HG02798 (cell line): Measurements from ENCODE around the gene CYP26B1.

ENCODE experiments used
- ATAC-seq: cut with Tn5 transposase; IDR thresholded peaks from one replicate; pipeline ENCODE4 v1.9.1; 2021; ENCODE audit warnings: mild to moderate bottlenecking; ENCODE audit not compliant: unreplicated experiment, poor library complexity

Gene CYP26B1

DNA sequence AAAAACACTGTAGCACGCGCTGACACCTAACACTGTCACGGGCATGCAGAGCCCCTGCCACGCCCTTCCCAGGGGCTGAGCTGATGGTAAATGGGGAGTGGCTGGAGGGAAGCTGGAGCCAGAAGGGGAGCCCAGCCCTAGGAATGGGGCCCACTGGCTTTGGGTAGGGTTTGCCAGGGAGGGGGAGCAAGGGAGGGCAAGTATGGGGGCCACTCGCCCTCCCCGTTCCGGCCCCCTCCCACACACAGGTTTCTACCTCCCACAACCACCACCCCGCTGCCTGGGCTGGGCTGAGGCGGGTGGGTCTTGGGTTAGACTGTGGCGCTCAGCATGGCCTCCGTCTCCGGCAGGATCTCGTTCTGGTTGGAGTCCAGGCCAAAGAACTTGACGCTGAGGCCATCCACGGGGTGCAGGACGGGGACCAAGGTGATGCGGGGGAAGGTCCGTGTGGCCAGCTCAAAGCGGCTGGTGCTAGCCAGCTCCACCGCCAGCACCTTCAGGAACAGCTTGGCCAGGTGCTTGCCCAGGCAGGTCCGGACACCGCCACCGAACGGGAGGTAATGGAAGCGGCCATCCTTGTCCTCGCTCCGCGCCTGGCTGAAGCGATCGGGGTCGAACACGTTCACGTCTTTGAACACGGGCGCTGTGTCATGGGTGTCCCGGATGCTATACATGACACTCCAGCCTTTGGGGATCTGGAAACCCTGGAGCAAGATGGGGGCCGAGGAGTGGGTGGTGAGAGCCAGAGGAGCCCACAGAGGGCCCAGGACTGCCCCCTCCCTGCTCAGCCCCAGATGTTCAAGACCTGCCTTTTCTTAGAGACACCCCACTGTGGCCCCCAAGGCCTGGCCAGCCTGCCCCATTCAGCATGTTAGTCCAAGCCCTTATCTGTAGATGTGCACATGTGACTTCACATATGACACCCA lies 15.5 kb downstream of the CYP26B1 start:
- no peak for ATAC-seq

DNA sequence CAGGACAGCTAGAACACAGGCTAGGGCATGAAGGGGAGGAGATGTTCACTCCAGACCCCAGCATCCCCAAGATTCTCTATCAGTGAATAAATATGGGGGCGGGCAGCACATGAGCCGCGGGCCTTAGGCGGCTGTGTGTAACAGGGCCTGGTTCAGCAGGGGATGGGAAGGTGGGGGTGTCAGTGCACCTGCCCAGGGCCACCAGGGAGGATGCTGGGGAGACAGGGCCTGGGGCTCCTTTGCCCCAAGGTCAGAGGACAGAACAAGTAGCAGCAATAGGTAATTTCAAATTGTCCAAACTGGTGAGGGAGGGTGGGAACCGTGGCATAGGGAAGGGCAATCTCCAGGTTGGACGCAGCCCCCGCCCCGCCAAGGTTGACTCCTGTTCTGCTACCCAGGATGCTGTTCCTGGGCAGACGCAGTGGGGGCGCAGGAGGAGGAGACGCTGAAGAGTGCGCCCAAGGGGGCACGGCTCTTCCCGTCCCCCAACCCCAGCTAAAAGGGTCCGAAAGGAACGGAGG lies 16.2 kb downstream of the CYP26B1 start:
- ATAC-seq: no peak

DNA sequence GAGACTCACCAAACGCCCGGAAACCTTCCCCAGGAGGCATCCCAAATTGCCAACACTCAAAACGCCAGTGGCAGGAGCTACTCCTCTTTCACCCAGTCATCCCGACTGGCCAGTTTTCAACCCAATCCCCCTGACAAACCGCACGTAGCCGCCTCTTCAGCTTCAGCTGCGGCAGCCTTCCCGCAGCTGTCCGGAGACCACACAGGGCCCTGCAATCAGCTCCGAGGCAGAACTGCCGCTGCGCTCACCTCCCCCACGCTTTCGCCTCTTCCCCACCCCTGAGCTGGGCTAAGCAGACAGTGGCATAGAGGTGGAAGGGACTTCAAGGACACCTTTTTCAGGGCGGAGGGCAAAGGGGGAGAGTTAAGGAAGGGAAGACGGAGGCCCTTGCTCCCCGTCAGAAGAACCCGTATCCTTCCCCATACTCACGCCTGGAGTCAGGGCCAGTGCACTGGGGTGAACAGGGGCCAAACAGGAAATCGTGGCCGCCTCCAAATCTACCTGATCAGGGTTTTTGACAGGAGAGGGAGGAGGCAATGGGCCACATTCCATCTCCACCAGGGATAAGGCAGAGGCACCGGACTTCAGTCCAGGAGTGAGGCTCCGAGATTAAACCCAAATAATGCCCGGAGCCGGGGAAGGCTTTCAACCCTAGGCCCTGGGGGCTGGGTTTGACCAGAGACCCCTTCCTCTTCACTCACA lies 16.9 kb downstream of the CYP26B1 start:
- ATAC-seq: no peak

DNA sequence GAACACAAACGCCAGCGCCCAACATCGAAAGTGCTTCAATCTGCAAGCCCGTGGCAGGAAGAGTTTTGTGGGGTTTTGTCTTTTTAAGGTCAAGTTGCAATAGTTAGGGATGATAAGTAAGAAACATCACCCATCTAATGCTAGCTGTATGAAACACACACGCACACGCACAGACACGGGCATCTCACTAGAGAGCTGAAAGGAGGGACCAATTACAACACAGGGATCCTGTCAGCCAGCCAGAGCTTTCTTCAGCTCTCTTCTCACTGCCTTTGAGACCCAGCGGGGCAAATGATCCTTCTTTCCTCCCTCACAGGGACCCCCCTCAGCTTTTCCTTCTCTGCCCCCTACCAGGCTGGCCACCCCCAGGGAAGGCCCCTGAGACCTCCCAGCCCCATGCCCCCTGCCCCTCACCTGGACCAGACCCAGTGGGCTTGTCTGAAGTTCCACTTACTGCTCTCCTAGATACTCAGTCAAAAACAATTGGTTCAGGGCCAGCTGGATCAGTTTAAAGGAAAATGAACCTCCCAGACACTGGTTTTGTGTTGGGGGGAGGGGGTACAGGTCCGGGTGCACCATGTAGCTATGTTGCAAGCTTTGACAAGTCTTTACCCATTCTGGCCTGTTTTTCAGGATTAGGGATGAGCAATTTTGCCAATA lies 17.9 kb downstream of the CYP26B1 start:
- no peak for ATAC-seq

DNA sequence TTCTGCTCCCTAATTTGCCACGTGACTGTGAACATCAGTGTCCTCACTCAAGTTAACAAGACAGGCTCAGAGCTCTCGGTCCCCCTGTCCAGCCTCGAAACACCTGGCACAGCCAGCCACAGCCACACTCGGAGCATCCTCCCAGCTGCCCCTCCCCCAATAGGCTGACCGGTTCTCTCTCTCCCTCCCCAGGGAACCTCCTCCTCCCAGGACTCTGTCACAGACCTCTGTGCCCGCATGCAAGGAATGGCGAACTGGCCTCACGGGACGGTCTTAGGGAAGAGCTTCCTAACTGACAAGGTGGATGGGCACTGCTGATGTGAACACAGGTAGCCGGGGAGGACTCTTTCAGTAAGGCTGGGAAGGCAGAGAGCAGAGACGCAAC lies 18.8 kb downstream of the CYP26B1 start:
- ATAC-seq: no peak

DNA sequence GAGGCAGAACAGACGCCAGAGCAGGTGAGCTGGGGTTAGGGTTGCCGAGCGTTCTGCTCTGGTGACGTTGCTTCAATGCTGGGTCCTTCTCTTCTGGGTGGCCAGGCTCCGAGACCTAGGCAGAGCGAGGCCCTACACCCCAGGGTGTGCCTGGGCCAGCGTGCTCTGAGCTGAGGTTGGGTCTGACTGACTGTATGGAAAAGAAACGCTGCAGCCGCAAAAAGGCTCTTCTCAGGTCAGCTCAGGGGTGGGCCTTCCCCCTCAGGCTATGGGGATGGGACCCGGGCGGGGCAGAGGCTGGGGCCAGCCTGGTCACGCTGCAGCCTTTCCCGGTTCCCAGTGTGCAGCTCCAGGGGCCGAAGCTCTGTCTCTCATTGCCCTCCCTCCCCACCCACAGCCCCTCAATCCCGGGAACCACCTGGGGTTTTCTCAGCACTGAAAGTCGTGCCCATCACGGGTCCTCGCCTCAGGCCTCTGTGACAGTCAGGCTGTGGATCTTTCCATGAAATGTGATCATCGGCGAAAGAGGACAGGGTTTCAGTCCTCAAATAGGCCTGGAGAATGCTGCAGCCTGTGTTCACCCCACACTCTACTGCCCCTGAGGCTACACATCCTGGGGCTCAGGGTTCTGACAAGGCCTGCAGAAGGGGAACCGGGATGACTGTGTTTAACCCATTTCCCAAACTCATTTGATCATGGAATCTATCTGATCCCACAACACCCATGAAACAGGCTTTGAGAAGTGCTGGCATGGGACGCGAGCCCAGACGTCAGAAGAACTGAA lies 19.4 kb downstream of the CYP26B1 start:
- ATAC-seq: no peak

DNA sequence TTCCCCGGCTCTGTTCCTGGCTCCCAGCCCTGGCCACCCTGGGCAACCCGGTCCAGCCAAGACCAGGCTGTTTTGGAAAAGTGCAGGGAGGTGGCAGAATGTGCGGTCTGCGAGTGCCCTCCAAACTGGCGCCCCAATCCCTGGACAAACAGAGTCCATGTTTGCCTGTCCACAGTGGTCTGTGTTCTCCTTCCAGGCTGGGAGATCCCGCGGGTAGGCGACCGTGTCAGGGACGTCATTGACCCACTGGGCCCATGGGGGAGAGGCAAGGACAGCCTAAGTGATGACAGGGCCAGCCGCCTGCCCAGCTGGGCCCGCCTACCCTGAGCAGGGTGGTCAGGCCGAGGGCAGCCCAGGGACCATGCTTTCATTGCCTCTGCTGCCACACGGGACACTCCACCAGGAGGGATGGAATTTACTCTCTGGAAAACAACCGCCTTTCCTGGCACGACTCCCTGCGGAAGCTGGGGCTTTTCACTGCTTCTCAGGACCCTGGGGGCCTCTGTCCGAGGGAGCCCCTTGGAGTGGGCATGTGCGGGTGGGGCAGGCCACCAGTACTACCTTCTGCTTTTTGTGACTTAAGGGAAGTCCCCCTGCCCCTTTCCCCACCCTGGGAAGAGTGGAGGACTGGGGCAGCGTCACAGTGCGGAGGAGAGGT lies 20.1 kb downstream of the CYP26B1 start:
- no peak for ATAC-seq

DNA sequence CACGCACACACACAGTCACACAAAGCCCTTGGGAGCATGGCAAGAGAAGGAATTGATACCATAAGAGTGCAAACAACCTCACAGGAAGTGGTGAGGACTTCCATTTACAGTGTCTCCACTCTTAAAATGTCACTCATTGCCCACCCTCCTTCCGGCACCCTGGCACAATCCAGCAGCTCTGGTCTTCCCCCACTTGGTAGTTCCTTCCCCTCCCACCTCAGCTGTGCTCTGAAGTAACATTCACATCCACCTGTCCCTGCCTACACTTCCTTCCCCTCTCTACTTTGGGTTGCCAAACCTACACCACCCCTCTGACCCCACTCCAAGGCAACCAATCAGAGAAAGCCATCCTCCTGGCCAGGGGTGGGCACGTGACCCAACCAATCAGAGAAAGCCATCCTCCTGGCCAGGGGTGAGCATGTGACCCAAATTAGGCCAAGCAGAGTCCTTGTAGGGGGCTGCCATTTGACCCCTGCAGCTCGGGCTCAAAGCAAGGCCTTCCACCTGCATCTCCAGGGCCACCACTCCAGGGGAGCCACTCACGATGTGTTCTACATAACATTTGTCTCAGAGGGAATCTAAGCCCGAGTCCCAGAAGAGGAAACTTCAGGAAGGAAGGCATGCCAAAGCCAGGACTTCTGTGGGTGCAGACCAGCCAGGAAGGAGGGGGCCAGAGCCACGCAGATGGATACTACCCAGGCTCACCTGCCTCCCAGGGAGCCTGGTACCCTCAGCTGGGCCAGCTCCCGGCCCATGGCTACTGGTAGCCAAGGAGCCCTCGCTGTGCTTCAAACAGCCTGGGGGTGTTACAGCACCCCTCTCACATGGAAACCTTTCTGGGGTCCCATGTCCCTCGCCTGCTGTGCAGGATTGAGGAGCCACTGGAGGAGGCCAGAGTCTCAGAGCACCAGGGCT lies 21.2 kb downstream of the CYP26B1 start:
- no peak for ATAC-seq

DNA sequence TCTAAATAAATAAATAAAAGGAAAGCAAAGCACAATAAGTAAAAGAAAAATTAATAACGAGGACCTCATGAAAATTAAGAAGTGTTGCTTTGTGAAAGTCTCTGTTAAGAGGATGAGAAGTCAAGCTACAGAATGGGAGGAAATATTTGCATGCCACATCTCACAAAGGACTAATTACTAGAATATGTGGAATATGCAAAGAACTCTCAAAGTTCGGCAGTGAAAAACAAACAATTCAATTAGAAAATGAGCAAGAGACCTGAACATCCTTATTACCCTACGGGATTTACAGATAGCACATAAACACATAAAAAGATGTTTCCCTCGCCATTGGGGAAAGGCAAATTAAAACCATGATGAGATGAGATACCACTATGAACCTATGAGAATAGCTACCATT lies 23.3 kb downstream of the CYP26B1 start:
- ATAC-seq: no peak

DNA sequence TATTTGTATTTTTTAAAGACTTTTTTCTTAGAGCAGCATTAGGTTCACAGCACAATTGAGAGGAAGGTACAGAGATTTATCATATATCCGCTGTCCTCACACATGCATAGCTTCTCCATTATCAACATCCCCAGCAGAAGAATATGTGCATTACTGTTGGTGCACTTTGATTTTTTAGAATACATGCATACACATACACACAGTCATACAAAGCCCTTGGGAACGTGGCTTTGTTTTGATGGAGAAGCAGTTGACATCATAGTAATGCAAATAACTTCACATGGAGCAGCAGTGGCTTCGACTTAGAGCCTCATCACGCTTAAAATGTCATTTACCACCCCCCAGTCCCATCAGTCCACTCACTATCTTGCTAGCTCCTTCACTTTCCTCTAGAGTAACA lies 26.5 kb downstream of the CYP26B1 start:
- no peak for ATAC-seq

DNA sequence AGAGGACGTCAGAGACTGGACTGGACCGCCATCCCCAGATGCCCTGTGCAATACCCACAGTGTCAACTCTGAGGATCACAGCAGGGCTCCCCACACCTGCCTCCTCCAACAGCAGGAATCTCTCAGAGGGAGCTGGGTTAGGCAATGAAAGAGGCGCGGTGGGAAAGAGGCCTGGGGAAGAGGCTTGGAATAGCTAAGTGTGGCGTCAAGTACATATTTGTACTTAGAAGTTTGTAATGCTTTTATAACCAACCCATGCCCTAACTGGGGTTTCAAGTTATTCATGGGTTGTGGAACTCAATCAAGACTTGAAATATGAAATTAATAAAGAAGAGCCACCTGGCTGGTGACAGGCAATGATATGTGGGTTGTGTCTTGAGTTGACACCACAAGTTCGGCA lies 28.7 kb downstream of the CYP26B1 start:
- ATAC-seq: no peak

DNA sequence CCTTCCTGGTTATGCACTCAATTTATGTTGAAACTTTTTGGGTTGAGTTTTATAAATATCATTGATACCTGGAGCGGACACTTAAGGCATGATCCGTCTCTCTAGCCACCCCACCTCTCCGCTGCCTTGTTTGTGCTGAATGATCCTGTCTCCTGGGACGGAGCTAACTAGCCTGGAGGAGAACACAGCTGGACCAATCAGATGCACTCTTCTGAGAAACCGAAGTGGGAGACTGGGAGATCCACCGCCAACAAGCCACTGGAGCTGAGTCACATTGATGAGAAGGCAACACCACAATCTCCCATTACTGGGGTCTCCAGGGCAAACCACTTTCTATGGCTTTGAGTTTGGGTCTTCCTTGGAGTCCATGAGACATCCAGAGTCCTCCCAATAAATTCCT lies 29.3 kb downstream of the CYP26B1 start:
- ATAC-seq: no peak

DNA sequence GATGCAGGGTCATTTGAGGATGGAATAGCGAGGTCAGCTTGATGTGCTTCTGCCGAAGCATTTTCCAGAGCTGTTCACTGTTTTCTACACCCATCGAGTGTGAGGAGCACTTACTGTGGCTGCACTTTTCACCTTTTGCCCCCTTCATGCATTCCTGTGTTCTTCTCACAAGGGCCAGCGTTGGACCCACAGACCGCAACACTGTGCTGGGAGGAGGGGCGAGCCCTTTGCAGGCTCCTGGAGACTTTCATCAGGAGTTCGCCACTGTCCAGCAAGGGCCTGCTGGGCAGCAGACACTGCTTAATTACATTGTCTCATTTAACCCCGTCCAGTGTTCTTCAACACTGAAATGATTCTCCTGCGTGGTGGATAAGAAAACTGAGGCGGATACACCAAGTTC lies 29.9 kb downstream of the CYP26B1 start:
- no peak for ATAC-seq

DNA sequence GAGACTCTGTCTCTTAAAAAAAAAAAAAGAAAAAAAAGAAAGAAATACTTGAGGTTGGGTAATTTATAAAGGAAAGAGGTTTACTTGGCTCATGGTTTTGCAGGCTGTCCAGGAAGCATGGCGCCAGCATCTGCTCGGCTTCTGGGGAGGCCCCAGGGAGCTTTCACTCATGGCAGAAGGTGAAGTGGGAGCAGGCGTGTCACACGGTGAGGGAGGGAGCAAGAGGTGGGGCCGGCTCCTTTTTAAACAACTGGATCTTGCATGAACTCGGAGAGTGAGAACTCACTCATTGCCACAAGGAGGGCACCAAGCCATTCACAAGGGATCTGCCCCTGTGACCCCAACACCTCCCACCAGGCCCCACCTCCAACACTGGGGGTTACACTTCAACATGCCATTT lies 30.6 kb downstream of the CYP26B1 start:
- no peak for ATAC-seq

DNA sequence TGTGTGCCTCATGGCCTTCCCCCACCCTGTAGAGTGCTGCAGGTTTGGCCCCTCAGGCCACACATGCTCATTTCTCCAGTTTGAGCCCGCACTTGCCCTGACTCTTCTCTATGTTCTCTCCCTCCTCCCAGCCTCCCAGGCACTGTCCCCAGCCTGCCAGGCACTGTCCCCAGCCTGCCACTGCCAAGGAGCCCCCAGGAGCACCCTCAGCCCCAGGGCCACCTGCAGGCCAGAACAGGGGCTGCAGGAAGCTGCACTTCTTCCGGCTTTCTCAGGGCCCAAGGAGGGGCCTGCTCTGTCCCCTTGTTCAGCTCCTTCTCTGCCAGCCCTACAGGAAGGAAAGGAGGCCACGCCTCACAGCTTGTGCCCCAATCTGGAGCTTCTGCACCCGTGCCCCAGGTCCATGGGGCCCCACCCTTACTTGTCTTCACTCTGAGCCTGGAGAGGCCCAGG lies 31.6 kb downstream of the CYP26B1 start:
- no peak for ATAC-seq

DNA sequence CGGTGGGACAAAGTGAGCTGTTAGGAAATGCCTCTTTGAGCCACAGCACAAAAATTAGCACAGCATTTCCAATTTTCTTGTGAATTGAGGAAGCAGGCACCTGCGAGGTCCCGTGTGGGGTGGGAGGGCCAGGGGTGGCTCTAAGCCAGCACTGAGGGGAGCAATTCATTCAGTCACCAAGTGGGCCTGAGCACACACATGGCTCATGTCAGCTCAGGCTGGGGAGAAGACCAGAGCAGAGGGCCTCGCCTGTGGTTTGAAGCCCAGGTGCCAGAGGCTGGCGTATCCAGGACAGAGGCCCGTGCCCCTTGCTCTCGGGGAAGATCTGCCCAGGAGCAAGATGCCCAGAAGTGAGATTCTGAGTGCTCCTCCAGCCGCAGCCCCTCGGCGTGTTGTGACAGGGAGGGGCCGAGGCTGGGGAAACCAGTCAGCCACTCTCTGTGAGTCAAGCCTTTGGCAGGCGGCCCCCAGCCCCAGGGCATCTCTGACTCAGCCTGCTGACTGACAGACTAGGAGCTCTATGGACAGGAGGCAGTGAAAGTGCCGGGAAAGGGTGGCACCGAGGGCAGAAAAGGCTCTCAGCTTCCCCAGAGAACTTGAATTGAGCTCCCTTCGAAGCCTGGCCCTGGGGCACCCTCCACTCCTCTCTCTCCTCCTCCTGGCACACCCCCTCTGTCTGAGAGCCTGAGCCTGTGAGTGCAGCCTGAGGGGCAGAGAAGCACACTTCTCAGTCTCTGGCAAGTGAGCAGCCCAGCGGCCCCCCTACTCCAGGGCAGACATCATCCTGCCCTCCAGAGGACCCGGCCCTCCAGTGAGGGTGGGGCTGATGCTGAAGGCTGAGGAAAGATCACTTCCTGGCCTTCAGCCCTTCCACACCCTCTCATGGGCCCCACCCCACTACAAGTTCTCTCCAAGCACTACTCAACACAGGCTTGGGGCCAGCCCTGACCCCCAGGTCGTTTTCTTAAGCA lies 32.3 kb downstream of the CYP26B1 start:
- ATAC-seq: no peak

DNA sequence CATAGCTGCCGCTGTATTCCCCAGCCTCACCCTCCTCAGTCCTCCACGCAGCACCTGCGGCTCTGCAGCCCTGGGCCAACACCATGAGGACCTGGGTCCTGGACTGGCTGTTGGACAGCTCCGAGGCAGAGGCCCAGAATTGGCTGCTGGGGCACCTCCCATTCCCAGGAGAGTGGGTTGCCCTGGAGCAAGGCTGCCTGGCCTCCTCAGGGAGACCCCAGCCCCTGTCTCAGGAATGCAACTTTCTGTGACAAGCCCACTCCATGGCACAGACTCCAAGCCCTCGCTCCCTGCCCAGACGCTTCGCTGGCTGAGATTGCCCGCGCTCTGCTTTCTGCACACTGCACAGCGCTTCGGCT lies 33.0 kb downstream of the CYP26B1 start:
- ATAC-seq: no peak
